Testis (tissue), 2 donors: ENCODE measurements around the gene STK33.

Source experiments
- CTCF ChIP-seq, 3 experiments: fragments of 450-650 bp in 2 of 3; fragments of 200-600 bp in 1 of 3; sonication (generic) in 1 of 3; IDR thresholded peaks; one replicate each; pipeline ENCODE4 v1.5.1; 2016 to 2019; ENCODE audit warnings: antibody characterized with exemption in 3 of 3, mild to moderate bottlenecking in 2 of 3, moderate library complexity in 1 of 3
- POLR2A ChIP-seq: fragments of 450-650 bp; IDR thresholded peaks from one replicate; pipeline ENCODE4 v1.6.1; 2017; ENCODE audit warnings: antibody characterized with exemption, mild to moderate bottlenecking, moderate library complexity

GRCh38 chr11:8615291-8616032 lies 21.4 kb upstream of the STK33 start:
- TF ChIP-seq POLR2A (no peak), CTCF (IDR thresholded peaks at IDR 0.05) (no peak)
